Activated T-helper 2 cell treated with anti-CD3 and anti-CD28 coated beads, Interferon-gamma antibody, Interleukin-2, Interleukin-4, amounts not matched to agents 10 μg/mL and 5 μg/mL and 100 μg/mL, durations not matched to agents 14 hours and 24 hours and 36 hours (primary cell): ENCODE measurements around the gene HK3. TPM values are rescaled to one million over a fixed set of nuclear protein-coding genes. Genes with fewer than 3 reads are reported as not detected.

Source experiments
- DNase-seq: peaks from one replicate; pipeline ENCODE4 v3.0.0; 2021; ENCODE audit warnings: low spot score
- H3K27ac Mint-ChIP-seq: one replicate; pipeline ENCODE4 v1.8.0; 2021; ENCODE audit warnings: mixed read lengths
- H3K27me3 Mint-ChIP-seq: one replicate; pipeline ENCODE4 v1.8.0; 2021; ENCODE audit warnings: low read depth, mixed read lengths
- H3K36me3 Mint-ChIP-seq: one replicate; pipeline ENCODE4 v1.8.0; 2021; ENCODE audit warnings: low read depth, mixed read lengths
- H3K4me1 Mint-ChIP-seq: one replicate; pipeline ENCODE4 v1.8.0; 2021; ENCODE audit warnings: low read depth, mixed read lengths
- H3K4me3 Mint-ChIP-seq: one replicate; pipeline ENCODE4 v1.8.0; 2021; ENCODE audit warnings: low read depth, mild to moderate bottlenecking, moderate library complexity, mixed read lengths
- H3K9me3 Mint-ChIP-seq: one replicate; pipeline ENCODE4 v1.8.0; 2021; ENCODE audit warnings: mixed read lengths
- intact Hi-C: fragments of 100-400 bp; cut with micrococcal nuclease; formaldehyde crosslinking; loops from one replicate; pipeline ENCODE4 v1.15.1; 2023
- total RNA-seq: library from RNA; stranded (reverse); gene quantifications from 2 replicates; pipeline ENCODE4 v1.2.3, GENCODE V29; 2022

The HK3 gene
- total RNA-seq, 1 donor from 2014 or later = 0.52 TPM

- Mint-ChIP-seq H3K4me1 (peaks cover 22% of the 10 kb centered on the region), H3K9me3 (no peaks in the 10 kb centered on the region), H3K36me3 (peaks cover 42% of the 10 kb centered on the region), H3K27me3 (no peaks in the 10 kb centered on the region), H3K27ac (no peak overlapping the region), H3K4me3 (no peak overlapping the region)
- intact Hi-C loops = no loop called here
- DNase-seq = no peak
Observed at GRCh38 chr5:176918613-176919012, 19.5 kb upstream of the HK3 start.

GRCh38 chr5:176916337-176916736 lies 17.2 kb upstream of the HK3 start:
- Mint-ChIP-seq H3K4me1 (peaks cover 29% of the 10 kb centered on the region), H3K27ac (no peak overlapping the region), H3K27me3 (no peaks in the 10 kb centered on the region), H3K36me3 (peaks cover 43% of the 10 kb centered on the region), H3K9me3 (no peaks in the 10 kb centered on the region), H3K4me3 (no peak overlapping the region)
- intact Hi-C loops = loop anchor here (2.0 kb wide), 1 partner anchor 18 kb away; no protein-coding TSS in a partner anchor
- no peak for DNase-seq

- H3K4me3 Mint-ChIP-seq = no peak overlapping the region
- DNase-seq = no peak
- H3K27ac Mint-ChIP-seq = peak overlapping the region; percentile 5
- H3K9me3 Mint-ChIP-seq = no peaks in the 10 kb centered on the region
- no peaks in the 10 kb centered on the region for H3K27me3 Mint-ChIP-seq
- peaks cover 42% of the 10 kb centered on the region for H3K36me3 Mint-ChIP-seq
- H3K4me1 Mint-ChIP-seq = peaks cover 29% of the 10 kb centered on the region
- intact Hi-C loops = loop anchor here (2.0 kb wide), 1 partner anchor 19 kb away; no protein-coding TSS in a partner anchor
Observed at GRCh38 chr5:176915906-176916305, 16.8 kb upstream of the HK3 start.

- peaks cover 55% of the 10 kb centered on the region for H3K36me3 Mint-ChIP-seq
- intact Hi-C loops = no loop called here
- no peak overlapping the region for H3K4me3 Mint-ChIP-seq
- H3K27me3 Mint-ChIP-seq = no peaks in the 10 kb centered on the region
- H3K9me3 Mint-ChIP-seq = no peaks in the 10 kb centered on the region
- peaks cover 40% of the 10 kb centered on the region for H3K4me1 Mint-ChIP-seq
- H3K27ac Mint-ChIP-seq = no peak overlapping the region
- DNase-seq = no peak
Observed at GRCh38 chr5:176912115-176912514, 13.0 kb upstream of the HK3 start.

- Mint-ChIP-seq H3K4me1 (peaks cover 18% of the 10 kb centered on the region), H3K4me3 (no peak overlapping the region), H3K9me3 (no peaks in the 10 kb centered on the region), H3K27me3 (no peaks in the 10 kb centered on the region), H3K27ac (no peak overlapping the region), H3K36me3 (peaks cover 70% of the 10 kb centered on the region)
- no peak for DNase-seq
- intact Hi-C loops = no loop called here
Observed at GRCh38 chr5:176908675-176909368, 9.7 kb upstream of the HK3 start.

DNA sequence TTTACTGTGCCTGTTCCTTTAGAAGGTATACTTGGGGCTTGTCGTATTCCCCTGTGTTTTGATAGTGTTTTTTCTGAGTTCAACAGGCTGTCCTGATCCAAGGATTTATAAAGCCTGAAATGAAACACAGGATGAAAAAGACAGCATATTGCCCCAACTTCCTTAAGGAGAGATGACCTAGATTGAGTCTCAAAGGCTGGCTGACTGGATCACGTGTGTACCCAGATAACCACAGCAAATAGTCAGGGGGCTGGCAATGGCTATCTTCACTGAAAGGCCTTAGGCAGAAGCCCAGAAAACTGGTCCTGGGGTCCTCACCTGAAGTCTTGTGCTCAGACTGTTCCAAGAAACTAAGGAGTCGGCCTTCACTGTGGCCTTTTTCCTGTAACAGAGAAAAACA lies 7.7 kb upstream of the HK3 start:
- Mint-ChIP-seq H3K36me3 (peaks cover 78% of the 10 kb centered on the region), H3K4me1 (peaks cover 19% of the 10 kb centered on the region), H3K9me3 (no peaks in the 10 kb centered on the region), H3K27ac (no peak overlapping the region), H3K4me3 (no peak overlapping the region), H3K27me3 (no peaks in the 10 kb centered on the region)
- intact Hi-C loops = no loop called here
- DNase-seq = no peak

DNA sequence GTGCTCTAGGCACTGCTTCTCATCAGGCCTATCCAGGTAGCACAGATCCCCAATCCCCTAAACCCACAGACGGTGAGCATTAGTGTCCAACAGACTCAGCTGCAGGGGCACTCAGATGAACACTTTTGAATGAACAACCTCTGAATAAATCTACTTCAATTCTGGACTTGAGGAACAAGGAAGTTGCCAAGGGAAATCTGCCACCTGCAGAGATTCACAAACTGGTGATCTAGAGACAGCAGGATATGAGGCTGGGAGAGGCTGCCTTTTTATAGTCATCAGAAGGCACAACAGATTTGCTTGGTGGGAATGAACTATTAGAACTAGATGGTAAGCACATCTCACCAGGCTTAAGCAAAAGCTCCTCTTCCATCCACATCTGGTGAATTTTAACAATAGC lies 7.0 kb upstream of the HK3 start:
- no peak for DNase-seq
- intact Hi-C loops = no loop called here
- H3K36me3 Mint-ChIP-seq = peaks cover 75% of the 10 kb centered on the region
- H3K27me3 Mint-ChIP-seq = no peaks in the 10 kb centered on the region
- H3K4me1 Mint-ChIP-seq = peaks cover 18% of the 10 kb centered on the region
- no peak overlapping the region for H3K27ac Mint-ChIP-seq
- no peaks in the 10 kb centered on the region for H3K9me3 Mint-ChIP-seq
- no peak overlapping the region for H3K4me3 Mint-ChIP-seq

DNA sequence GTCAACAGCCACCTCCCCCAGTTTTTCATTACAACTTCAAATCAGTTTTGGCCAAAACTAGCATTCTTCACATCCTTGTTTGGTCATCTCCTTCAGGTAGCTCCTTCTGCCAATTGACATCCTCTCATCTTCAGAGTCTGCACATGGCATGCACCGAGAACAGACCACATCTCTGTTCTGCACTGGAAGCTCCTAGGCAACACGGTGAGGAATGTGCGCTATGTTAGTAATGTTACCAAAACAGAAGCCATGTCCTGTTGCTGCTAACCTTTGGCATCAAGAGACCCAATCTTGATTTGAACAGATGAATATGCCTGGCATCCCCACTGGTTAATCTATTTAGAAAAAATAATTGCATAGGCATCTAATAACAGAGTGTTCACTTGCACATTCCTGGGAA lies 5.1 kb upstream of the HK3 start:
- Mint-ChIP-seq H3K27ac (no peak overlapping the region), H3K27me3 (no peaks in the 10 kb centered on the region), H3K4me1 (peaks cover 12% of the 10 kb centered on the region), H3K36me3 (peaks cover 64% of the 10 kb centered on the region), H3K9me3 (no peaks in the 10 kb centered on the region), H3K4me3 (no peak overlapping the region)
- no peak for DNase-seq
- intact Hi-C loops = loop anchor here (5.0 kb wide), 1 partner anchor 53 kb away; no protein-coding TSS in a partner anchor

DNA sequence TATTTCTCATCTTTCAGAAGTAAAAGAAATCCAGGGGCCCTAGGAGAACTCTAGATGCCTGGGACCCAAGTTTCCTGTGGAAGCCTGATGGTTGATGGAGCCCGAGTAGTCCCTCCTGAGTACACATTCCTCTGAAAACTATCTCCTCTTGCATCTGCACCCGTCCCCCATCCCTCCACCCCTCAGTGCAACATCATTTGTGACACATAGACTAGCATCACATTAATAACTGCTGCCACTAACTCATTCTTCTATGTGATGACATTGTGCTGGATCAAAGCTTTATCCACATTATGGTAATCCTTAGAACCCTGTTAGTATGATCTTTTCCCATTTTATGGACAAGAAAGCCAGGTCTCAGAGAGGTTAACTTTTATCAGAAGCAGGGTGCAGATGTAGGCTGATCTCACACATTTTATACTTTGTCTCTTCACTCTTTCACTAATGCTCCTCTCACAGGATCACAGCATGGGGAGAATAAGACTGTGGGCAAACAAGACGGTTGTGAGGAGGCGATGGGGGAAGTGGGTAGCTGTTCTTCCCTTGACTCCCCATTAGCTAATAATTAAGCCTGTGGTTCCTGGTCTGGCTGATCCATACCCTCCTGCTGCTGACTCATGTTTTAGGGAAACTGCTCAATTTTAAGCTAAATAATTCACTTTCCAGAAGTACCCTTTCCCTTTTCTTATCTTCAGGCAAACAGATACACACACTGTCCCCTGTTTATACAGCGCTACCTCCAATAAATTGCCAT lies 3.9 kb upstream of the HK3 start:
- DNase-seq = no peak
- intact Hi-C loops = loop anchor here (5.0 kb wide), 1 partner anchor 54 kb away; no protein-coding TSS in a partner anchor
- Mint-ChIP-seq H3K4me3 (no peak overlapping the region), H3K27ac (peak overlapping the region; percentile 39), H3K36me3 (peaks cover 60% of the 10 kb centered on the region), H3K9me3 (no peaks in the 10 kb centered on the region), H3K4me1 (peaks cover 17% of the 10 kb centered on the region), H3K27me3 (no peaks in the 10 kb centered on the region)

- intact Hi-C loops = loop anchor here (5.0 kb wide), 1 partner anchor 55 kb away; no protein-coding TSS in a partner anchor
- Mint-ChIP-seq H3K36me3 (peaks cover 52% of the 10 kb centered on the region), H3K4me3 (no peak overlapping the region), H3K4me1 (peaks cover 17% of the 10 kb centered on the region), H3K27ac (peak overlapping the region; percentile 81), H3K27me3 (no peaks in the 10 kb centered on the region), H3K9me3 (no peaks in the 10 kb centered on the region)
- no peak for DNase-seq
Observed at GRCh38 chr5:176902102-176902814, 3.1 kb upstream of the HK3 start.

- Mint-ChIP-seq H3K27ac (peak overlapping the region; percentile 81), H3K4me3 (no peak overlapping the region), H3K9me3 (no peaks in the 10 kb centered on the region), H3K27me3 (no peaks in the 10 kb centered on the region), H3K36me3 (peaks cover 45% of the 10 kb centered on the region), H3K4me1 (peaks cover 17% of the 10 kb centered on the region)
- DNase-seq = no peak
- intact Hi-C loops = loop anchor here (5.0 kb wide), 1 partner anchor 56 kb away; no protein-coding TSS in a partner anchor
Observed at GRCh38 chr5:176901260-176902101, 2.3 kb upstream of the HK3 start.

- H3K36me3 Mint-ChIP-seq = peaks cover 38% of the 10 kb centered on the region
- H3K27me3 Mint-ChIP-seq = no peaks in the 10 kb centered on the region
- H3K27ac Mint-ChIP-seq = no peak overlapping the region
- no peaks in the 10 kb centered on the region for H3K9me3 Mint-ChIP-seq
- intact Hi-C loops = loop anchor here (5.0 kb wide), 1 partner anchor 57 kb away; no protein-coding TSS in a partner anchor
- no peak for DNase-seq
- peaks cover 17% of the 10 kb centered on the region for H3K4me1 Mint-ChIP-seq
- no peak overlapping the region for H3K4me3 Mint-ChIP-seq
Observed at GRCh38 chr5:176900780-176901204, 1.6 kb upstream of the HK3 start.
